OCI-M2 (cell line): ENCODE data around the gene HTRA2.

ENCODE experiments used
- DNase-seq: peaks from one replicate; lab custom pipeline; 2025; ENCODE audit not compliant: unreplicated experiment; lab: John Stamatoyannopoulos, UW

HTRA2 gene

DNA sequence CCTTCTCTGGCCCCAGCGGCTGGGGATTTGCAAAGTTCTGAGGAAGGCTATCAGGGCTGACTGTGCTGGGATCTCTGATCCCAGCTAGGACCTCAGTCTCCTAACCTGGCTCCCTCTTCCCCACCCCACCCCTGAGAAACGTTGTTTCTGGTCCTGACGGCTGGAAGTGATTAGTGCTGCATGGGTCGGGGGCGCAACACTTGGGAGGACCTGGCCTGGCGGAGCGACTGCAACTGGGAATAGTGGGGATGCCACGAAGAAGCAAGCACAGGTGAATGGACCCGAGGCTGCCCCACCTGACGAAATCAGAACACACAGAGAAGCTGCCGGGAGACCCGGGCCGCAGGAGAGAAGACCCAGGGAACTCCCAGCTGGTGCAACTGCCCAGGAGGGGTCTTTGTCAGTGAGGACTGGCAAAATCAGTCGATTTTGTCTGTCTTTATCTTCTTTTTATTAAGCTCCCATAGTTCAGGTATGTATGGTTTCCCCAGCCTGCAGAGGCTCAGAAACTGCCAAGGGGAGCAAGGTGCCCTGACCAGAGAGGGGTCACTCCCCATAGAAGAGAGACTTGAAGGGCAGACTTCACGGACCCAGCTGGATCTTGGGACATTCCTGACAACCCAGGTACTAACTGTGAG is 29.7 kb upstream of the HTRA2 start:
- DNase-seq: no peak

DNA sequence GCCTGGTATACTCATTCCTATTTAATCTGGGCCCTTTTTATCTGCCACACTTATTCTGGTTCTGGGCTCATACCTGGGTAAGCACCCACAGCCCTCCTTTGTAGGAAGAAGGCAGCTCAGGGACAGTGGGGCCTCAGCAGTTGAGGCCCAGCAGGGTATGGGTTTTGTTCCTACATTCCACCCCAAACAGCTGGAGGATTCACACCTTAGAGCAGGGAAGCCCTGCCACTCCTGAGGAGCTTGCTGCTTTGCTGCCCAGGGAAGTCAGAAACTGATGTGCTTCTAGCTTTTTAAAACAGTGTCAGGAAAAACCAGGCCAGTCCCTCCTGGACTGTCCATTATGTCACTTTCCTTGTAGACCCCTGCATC is 29.2 kb upstream of the HTRA2 start:
- no peak for DNase-seq

GRCh38 chr2:74501335-74502071 is 28.2 kb upstream of the HTRA2 start:
- DNase-seq: no peak

GRCh38 chr2:74502147-74502719 is 27.5 kb upstream of the HTRA2 start:
- DNase-seq: no peak

DNA sequence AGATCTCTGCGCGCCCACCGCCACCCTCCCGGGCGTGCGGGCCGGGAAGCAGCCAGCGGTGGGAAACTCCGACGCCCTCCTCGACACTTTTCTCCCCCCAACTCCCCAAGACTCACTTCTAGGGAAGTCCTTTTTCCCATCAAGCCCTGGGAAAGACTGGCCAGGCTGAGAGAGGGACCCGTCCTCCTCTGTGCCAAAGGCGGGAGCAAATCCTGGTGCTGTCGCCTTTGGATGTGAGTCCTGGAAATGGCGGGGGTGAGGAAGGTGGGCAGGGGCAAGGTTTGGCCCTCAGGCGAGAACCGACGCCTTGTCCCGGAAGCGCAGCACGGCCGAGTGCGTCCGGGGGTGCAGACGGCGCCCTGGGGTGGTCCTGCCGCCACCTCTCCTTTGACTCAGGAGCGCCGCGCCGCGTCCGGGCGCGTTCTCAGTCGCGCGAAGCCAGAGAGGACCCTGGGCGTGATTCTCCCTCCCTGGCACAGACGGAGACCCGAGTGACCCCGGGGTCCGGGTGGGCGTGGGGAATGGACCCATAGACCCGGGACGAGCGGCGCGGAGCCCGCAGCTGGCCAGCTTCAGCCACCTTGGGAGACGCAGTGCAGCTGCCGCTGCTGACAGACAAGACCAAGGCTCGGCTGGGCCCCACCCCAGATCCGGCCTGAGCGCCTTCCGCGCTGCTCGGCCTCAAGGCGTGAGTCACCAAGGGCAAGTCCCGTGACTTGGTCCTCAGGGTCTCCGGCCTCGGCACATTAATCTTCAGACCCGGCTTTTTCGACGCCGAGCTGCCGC is 26.8 kb upstream of the HTRA2 start:
- no peak for DNase-seq

- DNase-seq: no peak
These were observed 25.9 kb upstream of the HTRA2 start for GRCh38 chr2:74503506-74504475.

DNA sequence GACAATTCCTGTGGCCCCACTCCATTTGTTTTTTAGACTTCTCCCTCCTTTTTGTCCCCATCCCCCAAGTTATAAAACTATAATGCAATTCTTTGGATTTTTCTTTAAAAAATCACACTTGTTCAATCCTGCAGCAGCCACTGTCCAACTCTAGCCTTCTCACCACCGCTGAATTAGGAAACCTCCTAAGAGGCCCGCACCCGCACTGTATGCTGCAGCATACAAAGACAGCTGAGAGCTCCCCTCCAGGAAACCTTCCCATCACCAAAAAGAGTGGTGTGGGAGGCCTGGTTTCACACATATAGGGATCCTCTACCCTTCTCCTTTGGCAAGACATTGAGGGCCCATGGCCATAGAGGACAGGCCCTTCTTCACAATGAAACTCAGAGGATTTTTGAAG is 25.1 kb upstream of the HTRA2 start:
- no peak for DNase-seq

DNA sequence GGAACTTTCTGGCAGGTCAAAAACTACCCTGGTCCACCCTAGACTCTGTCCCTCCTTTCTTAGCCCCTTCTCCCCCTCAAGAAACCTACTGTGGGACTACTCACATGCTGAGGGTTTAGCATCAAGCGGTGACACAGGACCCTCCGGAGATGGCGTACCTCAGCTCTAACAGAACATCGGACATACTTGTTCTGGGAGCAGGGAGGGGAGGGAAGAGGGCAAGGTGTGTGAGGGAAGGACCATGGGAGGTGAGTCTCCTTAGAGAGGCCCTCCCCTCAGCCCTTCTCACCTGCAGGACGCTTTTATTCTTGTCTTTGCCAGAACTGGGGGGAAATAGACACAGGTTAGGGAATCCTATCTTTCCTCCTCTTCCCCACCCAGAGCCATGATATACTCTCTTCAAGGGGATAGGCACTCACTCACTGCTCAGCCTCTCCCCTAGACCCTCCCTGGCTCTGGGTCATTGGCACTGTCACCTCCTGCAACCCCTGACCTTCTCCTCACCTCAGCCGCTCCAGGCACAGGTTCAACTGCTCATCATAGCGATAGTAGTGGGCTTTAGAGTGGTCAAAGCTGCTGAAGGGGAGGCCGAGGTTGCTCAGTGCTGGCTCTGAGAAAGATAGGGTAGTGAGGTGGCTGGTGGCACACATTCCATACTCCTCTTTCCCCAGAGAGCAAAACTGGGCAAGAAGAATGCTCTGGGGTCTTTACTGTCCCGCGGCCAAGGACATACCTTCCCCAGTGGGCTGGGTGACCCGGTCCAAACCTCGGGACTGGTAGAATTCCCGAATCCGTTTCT is 24.1 kb upstream of the HTRA2 start:
- DNase-seq: no peak

- peak; percentile 70 for DNase-seq
These were observed 22.4 kb upstream of the HTRA2 start, which contains the start of gene PCGF1 for GRCh38 chr2:74507145-74507925. TSS of gene PCGF1 (minus strand) at chr2:74507695. CDS start at chr2:74507668, 27 bp downstream.

GRCh38 chr2:74507926-74508520 is 21.7 kb upstream of the HTRA2 start:
- no peak for DNase-seq

- DNase-seq: no peak
These were observed 19.5 kb upstream of the HTRA2 start for GRCh38 chr2:74510272-74510671.

GRCh38 chr2:74511104-74511989 is 18.4 kb upstream of the HTRA2 start:
- DNase-seq: no peak

DNA sequence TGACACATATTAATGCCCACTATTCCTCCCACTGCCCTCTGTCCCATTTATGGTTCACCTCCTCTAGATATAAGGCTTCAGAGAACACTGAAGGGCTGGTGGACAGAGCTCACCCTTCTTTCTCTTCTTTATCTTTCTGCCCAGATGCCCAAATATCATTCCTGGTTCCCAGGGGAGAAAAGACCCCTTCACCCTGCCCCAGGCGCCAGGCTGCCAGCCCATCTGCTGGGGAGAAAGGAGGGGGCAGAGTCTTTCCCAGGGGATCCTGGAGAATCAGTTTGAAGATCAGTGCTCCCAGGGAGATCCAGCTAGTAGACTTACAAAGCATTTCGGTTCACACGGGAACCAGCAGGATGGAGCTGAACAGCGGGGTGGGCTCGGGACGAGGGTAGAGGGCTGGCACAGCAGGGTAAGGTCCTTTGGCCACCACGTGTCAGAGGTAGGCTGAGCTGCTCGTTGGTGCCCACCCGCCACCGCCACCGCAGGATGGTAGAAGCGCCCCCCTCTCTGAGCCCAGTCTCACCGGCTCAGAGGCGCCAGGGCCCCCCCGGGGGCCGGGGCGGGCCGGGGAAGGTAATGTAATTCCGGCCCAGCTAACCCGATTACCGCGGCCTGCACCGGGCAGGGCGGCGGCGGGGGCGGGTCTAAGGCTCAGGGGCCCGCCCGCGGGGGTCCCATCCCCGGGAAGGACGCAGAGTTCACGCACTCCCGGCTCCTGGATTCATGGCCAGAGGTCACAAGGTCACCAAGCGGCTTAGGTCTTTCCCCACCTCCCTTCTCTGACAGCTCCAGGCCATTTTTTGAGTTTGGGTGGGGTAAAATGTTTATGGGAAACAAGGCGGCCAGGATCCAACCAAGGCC is 16.8 kb upstream of the HTRA2 start:
- DNase-seq: no peak

GRCh38 chr2:74513605-74514367 is 15.9 kb upstream of the HTRA2 start:
- DNase-seq: no peak

GRCh38 chr2:74514368-74515270 is 15.1 kb upstream of the HTRA2 start, which contains the start of gene TLX2:
TSS of gene TLX2 (plus strand) at chr2:74514450. CDS start at chr2:74514807, 357 bp downstream.
- no peak for DNase-seq
